C4-2B (cell line): Measurements from ENCODE around the gene OR10V1.
A peak's percentile ranks its signal among the peaks of the same experiment; 100 is the strongest.

Experiments
- CTCF ChIP-seq: fragments of 450-650 bp; conservative IDR thresholded peaks from 2 replicates; pipeline ENCODE4 v1.5.1; 2017; ENCODE audit warnings: mild to moderate bottlenecking
- ZFX ChIP-seq: fragments of 450-650 bp; IDR thresholded peaks from 2 replicates; pipeline ENCODE4 v1.6.1; 2017

DNA sequence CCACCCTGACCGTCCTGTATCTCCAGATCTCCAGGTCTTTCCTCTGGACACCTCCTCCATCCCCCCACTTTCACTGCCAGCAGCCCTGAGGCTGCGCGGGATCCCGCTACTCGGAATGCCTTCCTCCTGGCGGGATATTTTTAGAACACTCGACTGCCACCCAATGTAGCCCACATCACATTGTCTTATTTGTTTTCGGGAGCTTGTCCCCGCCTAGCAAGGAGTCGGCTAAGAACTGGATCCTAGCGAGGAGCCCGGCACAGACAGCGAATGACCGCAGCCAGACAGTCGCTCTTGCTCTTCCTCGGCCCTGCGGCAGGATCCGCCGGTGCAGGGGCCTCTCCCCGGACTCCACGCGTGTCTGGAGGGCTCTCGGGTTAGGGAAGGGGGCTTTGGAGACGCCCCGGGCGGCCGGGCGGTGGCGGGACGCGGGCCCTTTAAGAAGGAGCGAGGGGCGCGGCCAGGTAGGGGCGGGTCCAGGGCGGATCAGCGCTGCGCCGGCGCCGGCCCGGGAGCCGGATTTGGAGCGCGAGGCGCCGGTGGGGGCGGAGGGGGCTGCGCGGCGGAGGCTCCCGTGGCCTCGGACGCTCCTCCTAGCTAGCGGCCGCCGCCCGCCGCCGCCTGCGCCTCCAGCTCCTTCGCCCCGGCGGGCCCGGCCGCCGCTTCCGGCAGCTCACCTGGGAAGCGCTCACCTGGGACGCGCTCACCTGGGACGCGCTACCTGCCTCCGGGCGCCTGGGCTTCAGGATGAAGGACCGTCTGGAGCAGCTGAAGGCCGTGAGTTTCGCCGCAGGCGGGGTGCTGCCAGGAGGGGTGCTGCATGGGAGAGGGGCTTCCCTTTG lies 41.4 kb upstream of the OR10V1 start, which contains the start of gene STX3:
- TF ChIP-seq CTCF, result no peak
- TF ChIP-seq ZFX, result peak; percentile 52
